Lower leg skin (tissue), 3 donors: Measurements from ENCODE around the gene CHAC1.

Source experiments
- POLR2A ChIP-seq, 2 donors: fragments of 450-650 bp; IDR thresholded peaks; one replicate each; pipeline ENCODE4 v1.6.1; 2016 to 2017; ENCODE audit warnings: antibody characterized with exemption in 2 of 2, mild to moderate bottlenecking in 1 of 2, moderate library complexity in 1 of 2
- TF ChIP-seq, protein P1 (sequence below), 3 donors: fragments of 450-650 bp; IDR thresholded peaks; one replicate each; pipeline ENCODE4 v1.5.1; 2016; ENCODE audit warnings: antibody characterized with exemption in 3 of 3, mild to moderate bottlenecking in 3 of 3, moderate library complexity in 2 of 3

GRCh38 chr15:40988156-40988555 is 34.9 kb downstream of the CHAC1 start:
- TF ChIP-seq, protein P1, sequence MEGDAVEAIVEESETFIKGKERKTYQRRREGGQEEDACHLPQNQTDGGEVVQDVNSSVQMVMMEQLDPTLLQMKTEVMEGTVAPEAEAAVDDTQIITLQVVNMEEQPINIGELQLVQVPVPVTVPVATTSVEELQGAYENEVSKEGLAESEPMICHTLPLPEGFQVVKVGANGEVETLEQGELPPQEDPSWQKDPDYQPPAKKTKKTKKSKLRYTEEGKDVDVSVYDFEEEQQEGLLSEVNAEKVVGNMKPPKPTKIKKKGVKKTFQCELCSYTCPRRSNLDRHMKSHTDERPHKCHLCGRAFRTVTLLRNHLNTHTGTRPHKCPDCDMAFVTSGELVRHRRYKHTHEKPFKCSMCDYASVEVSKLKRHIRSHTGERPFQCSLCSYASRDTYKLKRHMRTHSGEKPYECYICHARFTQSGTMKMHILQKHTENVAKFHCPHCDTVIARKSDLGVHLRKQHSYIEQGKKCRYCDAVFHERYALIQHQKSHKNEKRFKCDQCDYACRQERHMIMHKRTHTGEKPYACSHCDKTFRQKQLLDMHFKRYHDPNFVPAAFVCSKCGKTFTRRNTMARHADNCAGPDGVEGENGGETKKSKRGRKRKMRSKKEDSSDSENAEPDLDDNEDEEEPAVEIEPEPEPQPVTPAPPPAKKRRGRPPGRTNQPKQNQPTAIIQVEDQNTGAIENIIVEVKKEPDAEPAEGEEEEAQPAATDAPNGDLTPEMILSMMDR (IDR thresholded peaks at IDR 0.05), result no peak
- no peak for TF ChIP-seq POLR2A (IDR thresholded peaks at IDR 0.05)
